ENCODE results near the gene MCM10.
A peak's percentile ranks its signal among the peaks of the same experiment; 100 is the strongest.

The MCM10 gene

GRCh38 chr10:13117841-13118783 lies 43.2 kb upstream of the MCM10 start:
- H3K4me3 ChIP-seq (ENCODE audit: low read length): peak overlapping the region; percentile 19; the same call in 1 of the 2 replicates
- TF ChIP-seq CTCF (IDR thresholded peaks at IDR 0.05; ENCODE audit: low read depth, low read length): no peak
- no peak for TF ChIP-seq EZH2phosphoT487 (IDR thresholded peaks at IDR 0.05; ENCODE audit: low read depth)
- no peaks in the 10 kb centered on the region for H4K20me1 ChIP-seq (ENCODE audit: insufficient read depth, low read length)
- no peak overlapping the region for H2AFZ ChIP-seq (ENCODE audit: low read depth, low read length)
- no peaks in the 10 kb centered on the region for H3K27me3 ChIP-seq (ENCODE audit: low read depth, low read length)
- peaks cover 17% of the 10 kb centered on the region for H3K36me3 ChIP-seq (replicated peaks; ENCODE audit: low read depth, low read length)
- peaks cover 26% of the 10 kb centered on the region for H3K4me1 ChIP-seq (ENCODE audit: low read length)
- H3K4me2 ChIP-seq (ENCODE audit: low read length): peak overlapping the region; percentile 38
- no peaks in the 10 kb centered on the region for H3K9me3 ChIP-seq (ENCODE audit: insufficient read depth, low read length)
- no peak overlapping the region for H3K9ac ChIP-seq (ENCODE audit: low read length)
- no peak overlapping the region; the same call in 1 of the 2 replicates for H3K27ac ChIP-seq (ENCODE audit: low read length)
- no peaks in the 10 kb centered on the region for H3K79me2 ChIP-seq (ENCODE audit: low read length)

GRCh38 chr10:13118784-13119410 lies 42.5 kb upstream of the MCM10 start:
- Histone ChIP-seq H3K4me1 (ENCODE audit: low read length) (peaks cover 26% of the 10 kb centered on the region), H3K27ac (ENCODE audit: low read length) (no peak overlapping the region), H3K4me2 (ENCODE audit: low read length) (no peak overlapping the region), H3K36me3 (replicated peaks; ENCODE audit: low read depth, low read length) (peaks cover 19% of the 10 kb centered on the region), H3K27me3 (ENCODE audit: low read depth, low read length) (no peaks in the 10 kb centered on the region), H3K9me3 (ENCODE audit: insufficient read depth, low read length) (no peaks in the 10 kb centered on the region), H3K79me2 (ENCODE audit: low read length) (no peaks in the 10 kb centered on the region), H3K4me3 (ENCODE audit: low read length) (no peak overlapping the region), H3K9ac (ENCODE audit: low read length) (no peak overlapping the region), H4K20me1 (ENCODE audit: insufficient read depth, low read length) (no peaks in the 10 kb centered on the region), H2AFZ (ENCODE audit: low read depth, low read length) (no peak overlapping the region)
- TF ChIP-seq CTCF (IDR thresholded peaks at IDR 0.05; ENCODE audit: low read depth, low read length) (no peak), EZH2phosphoT487 (IDR thresholded peaks at IDR 0.05; ENCODE audit: low read depth) (no peak)

- H3K9me3 ChIP-seq (ENCODE audit: insufficient read depth, low read length): no peaks in the 10 kb centered on the region
- peaks cover 19% of the 10 kb centered on the region for H3K36me3 ChIP-seq (replicated peaks; ENCODE audit: low read depth, low read length)
- peaks cover 22% of the 10 kb centered on the region for H3K4me1 ChIP-seq (ENCODE audit: low read length)
- no peak overlapping the region for H3K4me2 ChIP-seq (ENCODE audit: low read length)
- TF ChIP-seq CTCF (IDR thresholded peaks at IDR 0.05; ENCODE audit: low read depth, low read length) (no peak), EZH2phosphoT487 (IDR thresholded peaks at IDR 0.05; ENCODE audit: low read depth) (no peak)
- H3K27me3 ChIP-seq (ENCODE audit: low read depth, low read length): no peaks in the 10 kb centered on the region
- no peak overlapping the region for H2AFZ ChIP-seq (ENCODE audit: low read depth, low read length)
- no peak overlapping the region for H3K4me3 ChIP-seq (ENCODE audit: low read length)
- no peaks in the 10 kb centered on the region for H3K79me2 ChIP-seq (ENCODE audit: low read length)
- no peaks in the 10 kb centered on the region for H4K20me1 ChIP-seq (ENCODE audit: insufficient read depth, low read length)
- H3K9ac ChIP-seq (ENCODE audit: low read length): no peak overlapping the region
- H3K27ac ChIP-seq (ENCODE audit: low read length): no peak overlapping the region
Measured at GRCh38 chr10:13120786-13121499, 40.4 kb upstream of the MCM10 start.

GRCh38 chr10:13121500-13121854 lies 39.9 kb upstream of the MCM10 start:
- H3K4me3 ChIP-seq (ENCODE audit: low read length): no peak overlapping the region
- no peak overlapping the region for H3K27ac ChIP-seq (ENCODE audit: low read length)
- H3K27me3 ChIP-seq (ENCODE audit: low read depth, low read length): no peaks in the 10 kb centered on the region
- H3K9me3 ChIP-seq (ENCODE audit: insufficient read depth, low read length): no peaks in the 10 kb centered on the region
- no peak overlapping the region for H3K9ac ChIP-seq (ENCODE audit: low read length)
- no peak overlapping the region for H2AFZ ChIP-seq (ENCODE audit: low read depth, low read length)
- H3K4me2 ChIP-seq (ENCODE audit: low read length): no peak overlapping the region
- H3K79me2 ChIP-seq (ENCODE audit: low read length): no peaks in the 10 kb centered on the region
- H4K20me1 ChIP-seq (ENCODE audit: insufficient read depth, low read length): no peaks in the 10 kb centered on the region
- TF ChIP-seq CTCF (IDR thresholded peaks at IDR 0.05; ENCODE audit: low read depth, low read length): no peak
- no peak for TF ChIP-seq EZH2phosphoT487 (IDR thresholded peaks at IDR 0.05; ENCODE audit: low read depth)
- H3K4me1 ChIP-seq (ENCODE audit: low read length): peaks cover 17% of the 10 kb centered on the region
- H3K36me3 ChIP-seq (replicated peaks; ENCODE audit: low read depth, low read length): peaks cover 19% of the 10 kb centered on the region
